IMR-90 (cell line): ENCODE results near the gene FOXO3B. TPM values are rescaled to one million over a fixed set of nuclear protein-coding genes. Genes with fewer than 3 reads are reported as not detected.
"Not testable (repeated sequence)": the region's sequence is repeated elsewhere in the genome, so short reads cannot be mapped to it uniquely, and the experiment has no call there.

ENCODE experiments used
- ATAC-seq: fragments of 200-7000 bp; cut with Tn5 transposase; 2 replicates; pipeline ENCODE4 v1.9.1; 2020; ENCODE audit warnings: low read depth, mild to moderate bottlenecking, moderate library complexity
- BruUV-seq: library from RNA; stranded (reverse); fragments of 400-500 nt; replicated peaks from 2 replicates; lab custom pipeline; 2021; lab: Mats Ljungman, UMichigan
- CTCF ChIA-PET: fragments of 300-600 bp; formaldehyde crosslinking; extraction: SDS; loops from one replicate; lab custom pipeline; 2021; ENCODE audit warnings: antibody characterized with exemption; lab: Yijun Ruan, JAX
- POLR2A ChIA-PET: fragments of 300-600 bp; sonication (Branson Sonifier 250); formaldehyde crosslinking; loops from one replicate; lab custom pipeline; 2022; ENCODE audit warnings: antibody characterized with exemption; ENCODE audit not compliant: unreplicated experiment; lab: Charles Lee
- DNase-seq: peaks from one replicate; pipeline ENCODE4 v3.0.0; 2013
- H2AFZ ChIP-seq: replicated peaks from 2 replicates; pipeline ENCODE3; 2013; ENCODE audit warnings: low read length, mild to moderate bottlenecking; ENCODE audit not compliant: poor library complexity
- H2AK5ac ChIP-seq: 2 replicates; pipeline ENCODE4 v1.6.1; 2013; ENCODE audit warnings: low read depth, low read length, inconsistent platforms
- H2AK9ac ChIP-seq: replicated peaks from 2 replicates; pipeline ENCODE3; 2013; ENCODE audit warnings: mild to moderate bottlenecking, low read depth, low read length, moderate library complexity; ENCODE audit not compliant: poor library complexity
- H2BK120ac ChIP-seq: 2 replicates; pipeline ENCODE4 v1.6.1; 2013; ENCODE audit warnings: low read depth, low read length, inconsistent platforms
- H2BK15ac ChIP-seq: 3 replicates; pipeline ENCODE4 v1.6.1; 2013; ENCODE audit warnings: low read depth, low read length, inconsistent platforms
- H2BK20ac ChIP-seq: 2 replicates; pipeline ENCODE4 v1.6.1; 2013; ENCODE audit warnings: low read depth, mild to moderate bottlenecking, inconsistent platforms, low read length, moderate library complexity
- H2BK5ac ChIP-seq: 2 replicates; pipeline ENCODE4 v1.6.1; 2013; ENCODE audit warnings: mild to moderate bottlenecking, low read depth, low read length, inconsistent platforms; ENCODE audit not compliant: poor library complexity, severe bottlenecking
- H3K14ac ChIP-seq: replicated peaks from 2 replicates; pipeline ENCODE4 v1.6.1; 2013; ENCODE audit warnings: low read depth, low read length, inconsistent platforms
- H3K18ac ChIP-seq: 2 replicates; pipeline ENCODE4 v1.6.1; 2013; ENCODE audit warnings: low read depth, low read length, control low read depth
- H3K23ac ChIP-seq: 2 replicates; pipeline ENCODE4 v1.6.1; 2013; ENCODE audit warnings: low read depth, low read length, inconsistent platforms
- H3K27ac ChIP-seq: 2 replicates; pipeline ENCODE4 v1.5.1; 2013; ENCODE audit warnings: mild to moderate bottlenecking, control low read depth, low read length; ENCODE audit not compliant: insufficient read depth
- H3K27me3 ChIP-seq: 2 replicates; pipeline ENCODE4 v1.6.1; 2013; ENCODE audit warnings: low read length; ENCODE audit not compliant: control insufficient read depth, insufficient read depth
- H3K36me3 ChIP-seq: 2 replicates; pipeline ENCODE4 v1.6.1; 2013; ENCODE audit warnings: low read length, mixed read lengths; ENCODE audit not compliant: control insufficient read depth, insufficient read depth
- H3K4ac ChIP-seq: 2 replicates; pipeline ENCODE4 v1.6.1; 2013; ENCODE audit warnings: low read depth, low read length, inconsistent platforms
- H3K4me1 ChIP-seq: 2 replicates; pipeline ENCODE4 v1.6.1; 2013; ENCODE audit warnings: low read length, mixed read lengths; ENCODE audit not compliant: control insufficient read depth, insufficient read depth
- H3K4me2 ChIP-seq: 2 replicates; pipeline ENCODE4 v1.6.1; 2013; ENCODE audit warnings: low read depth, mild to moderate bottlenecking, control low read depth, low read length, moderate library complexity
- H3K4me3 ChIP-seq: 2 replicates; pipeline ENCODE4 v1.5.1; 2013; ENCODE audit warnings: low read depth, mild to moderate bottlenecking, control low read depth, low read length, moderate library complexity; ENCODE audit not compliant: insufficient read depth
- H3K56ac ChIP-seq: 2 replicates; pipeline ENCODE4 v1.6.1; 2013; ENCODE audit warnings: low read length, inconsistent platforms; ENCODE audit not compliant: insufficient read depth; ENCODE audit errors: extremely low read depth
- H3K79me1 ChIP-seq, 2 experiments: 2 replicates each; pipeline ENCODE4 v1.6.1; 2013; ENCODE audit warnings: low read length in 2 of 2, inconsistent platforms in 1 of 2, low read depth in 1 of 2
- H3K9ac ChIP-seq: 2 replicates; pipeline ENCODE4 v1.6.1; 2013; ENCODE audit warnings: low read depth, low read length, control low read depth
- H3K9me1 ChIP-seq: 2 replicates; pipeline ENCODE4 v1.6.1; 2013; ENCODE audit warnings: low read length, inconsistent platforms; ENCODE audit not compliant: insufficient read depth
- H3K9me3 ChIP-seq: 2 replicates; pipeline ENCODE4 v1.6.1; 2013; ENCODE audit warnings: low read length; ENCODE audit not compliant: control insufficient read depth, insufficient read depth
- H4K20me1 ChIP-seq: 2 replicates; pipeline ENCODE4 v1.6.1; 2013; ENCODE audit warnings: low read length, inconsistent platforms; ENCODE audit not compliant: insufficient read depth
- H4K5ac ChIP-seq: 2 replicates; pipeline ENCODE4 v1.6.1; 2013; ENCODE audit warnings: mild to moderate bottlenecking, low read depth, low read length, control low read depth
- H4K8ac ChIP-seq, 2 experiments: 2 replicates each; pipeline ENCODE4 v1.6.1; 2013; ENCODE audit warnings: low read depth in 2 of 2, low read length in 2 of 2, control low read depth in 1 of 2, inconsistent platforms in 1 of 2
- H4K91ac ChIP-seq: 2 replicates; pipeline ENCODE4 v1.6.1; 2013; ENCODE audit warnings: low read depth, low read length, inconsistent platforms; ENCODE audit not compliant: insufficient read depth
- WGBS, 2 experiments: methylation state at CpG; one replicate each; pipeline versions ENCODE4 v1.1.5 to v1.1.7; 2013; ENCODE audit warnings: missing lambda C conversion rate in 2 of 2; ENCODE audit not compliant: insufficient read length in 1 of 2; ENCODE audit errors: extremely low coverage in 2 of 2; 5-methylcytosine and 5-hydroxymethylcytosine counted together
- dilution Hi-C: fragments of 300-500 bp; cut with HindIII; formaldehyde crosslinking; loops from one replicate; pipeline ENCODE4 v1.14.3; 2018; ENCODE audit warnings: low sequenced_read_pairs; ENCODE audit not compliant: unreplicated experiment
- in situ Hi-C: fragments of 300-500 bp; cut with MboI; formaldehyde crosslinking; loops from 3 replicates; pipeline ENCODE4 v1.14.3; 2019; ENCODE audit warnings: low sequenced_read_pairs, inconsistent platforms, mixed read lengths
- intact Hi-C: fragments of 100-400 bp; cut with micrococcal nuclease; formaldehyde crosslinking; loops from 2 replicates; pipeline ENCODE4 v1.10.0; 2022
- polyA plus RNA-seq, 3 experiments: library from polyadenylated mRNA; depleted of rRNA; stranded (reverse); fragments of >200 nt; gene quantifications; 2 replicates each; pipeline ENCODE4 v1.2.3, GENCODE V29; 2012; ENCODE audit warnings: low replicate concordance in 1 of 3
- total RNA-seq: library from RNA; depleted of rRNA; stranded (reverse); fragments of >200 nt; gene quantifications from 2 replicates; pipeline ENCODE4 v1.2.3, GENCODE V29; 2012

Gene FOXO3B
- total and polyA plus RNA-seq, 2 of the 4 experiments (the other 2 are of a cell fraction), result 5.4 to 5.6 TPM

DNA sequence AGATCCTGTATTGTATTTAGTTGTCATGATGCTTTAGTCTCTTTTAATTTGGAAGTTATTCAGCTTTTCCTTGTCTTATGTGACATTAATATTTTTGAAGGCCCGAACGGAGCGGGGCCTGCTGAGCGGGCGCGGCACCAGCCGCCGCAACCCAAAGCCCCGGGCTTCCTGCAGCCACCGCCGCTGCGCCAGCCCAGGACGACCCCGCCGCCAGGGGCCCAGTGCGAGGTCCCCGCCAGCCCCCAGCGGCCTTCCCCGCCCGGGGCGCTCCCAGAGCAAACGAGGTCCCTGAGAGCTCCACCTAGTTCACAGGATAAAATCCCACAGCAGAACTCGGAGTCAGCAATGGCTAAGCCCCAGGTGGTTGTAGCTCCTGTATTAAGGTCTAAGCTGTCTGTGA, 32.0 kb downstream of the FOXO3B start:
- H2AFZ ChIP-seq, H3K36me3 ChIP-seq, H4K8ac ChIP-seq, POLR2A ChIA-PET, H4K20me1 ChIP-seq, in situ Hi-C loops, H3K9me1 ChIP-seq, ATAC-seq, BruUV-seq, H2BK15ac ChIP-seq, H2AK5ac ChIP-seq, DNase-seq, H3K14ac ChIP-seq, H3K27me3 ChIP-seq, H4K5ac ChIP-seq, H3K23ac ChIP-seq, H2BK5ac ChIP-seq, H2BK120ac ChIP-seq, H3K4me1 ChIP-seq, H3K9ac ChIP-seq, H3K18ac ChIP-seq, intact Hi-C loops, dilution Hi-C loops, H3K4me3 ChIP-seq, H3K79me1 ChIP-seq, H2AK9ac ChIP-seq, H3K4me2 ChIP-seq, H3K4ac ChIP-seq, H2BK20ac ChIP-seq, H3K9me3 ChIP-seq, H3K27ac ChIP-seq, H3K56ac ChIP-seq, CTCF ChIA-PET, H4K91ac ChIP-seq: not testable (repeated sequence)
- WGBS, 2 experiments, result 35% methylated on average over 4 of the region's 23 CpGs; no CpG with 5 or more reads in 1 of the 2 experiments

GRCh38 chr17:18644291-18644690, 37.8 kb downstream of the FOXO3B start, which contains the start of gene TBC1D28:
TSS of gene TBC1D28 (minus strand) at chr17:18644391. CDS start at chr17:18641352, 3,039 bp downstream.
- CTCF ChIA-PET, H3K9me3 ChIP-seq, H4K8ac ChIP-seq, H3K56ac ChIP-seq, H4K5ac ChIP-seq, H2AK9ac ChIP-seq, H2BK15ac ChIP-seq, H3K27me3 ChIP-seq, dilution Hi-C loops, H3K14ac ChIP-seq, H4K91ac ChIP-seq, H2AK5ac ChIP-seq, H2BK120ac ChIP-seq, H3K9me1 ChIP-seq, H3K79me1 ChIP-seq, H3K36me3 ChIP-seq, H3K23ac ChIP-seq, ATAC-seq, H3K4ac ChIP-seq, DNase-seq, H3K4me2 ChIP-seq, H2BK5ac ChIP-seq, BruUV-seq, intact Hi-C loops, H3K27ac ChIP-seq, POLR2A ChIA-PET, H3K18ac ChIP-seq, H3K4me3 ChIP-seq, H4K20me1 ChIP-seq, H2BK20ac ChIP-seq, in situ Hi-C loops, H2AFZ ChIP-seq, H3K9ac ChIP-seq, H3K4me1 ChIP-seq: not testable (repeated sequence)
- no CpG with 5 or more reads among the region's 9 CpGs for WGBS, 2 experiments
